DND-41 (cell line): Measurements from ENCODE around the gene TDRD9.

Source experiments
- ATAC-seq: fragments of 200-7000 bp; cut with Tn5 transposase; 3 replicates; pipeline ENCODE4 v1.9.1; 2021; ENCODE audit warnings: low read depth; ENCODE audit not compliant: insufficient read depth
- DNase-seq: peaks from one replicate; pipeline ENCODE4 v3.0.0-alpha.2; 2020
- H2AFZ ChIP-seq: 2 replicates; pipeline ENCODE4 v1.6.0; 2012; ENCODE audit warnings: low read depth, low read length
- H3K27ac ChIP-seq: 2 replicates; pipeline ENCODE4 v1.5.1; 2012; ENCODE audit warnings: low read length, inconsistent platforms
- H3K27me3 ChIP-seq: fragments of 200-600 bp; sonication (generic); 2 replicates; pipeline ENCODE4 v1.6.0; 2012; ENCODE audit warnings: low read length, mild to moderate bottlenecking, inconsistent platforms; ENCODE audit not compliant: insufficient read depth, poor library complexity
- H3K36me3 ChIP-seq: 2 replicates; pipeline ENCODE4 v1.5.1; 2012; ENCODE audit warnings: low read length, inconsistent platforms; ENCODE audit not compliant: insufficient read depth
- H3K4me1 ChIP-seq: 2 replicates; pipeline ENCODE4 v1.5.1; 2012; ENCODE audit warnings: mild to moderate bottlenecking, low read length; ENCODE audit not compliant: insufficient read depth
- H3K4me2 ChIP-seq: 2 replicates; pipeline ENCODE4 v1.6.0; 2012; ENCODE audit warnings: mild to moderate bottlenecking, moderate library complexity, low read length, inconsistent platforms; ENCODE audit not compliant: insufficient read depth
- H3K4me3 ChIP-seq, 2 experiments: fragments of 200-600 bp in 1 of 2; shearing (Covaris generic) in 1 of 2; 2 replicates each; pipeline ENCODE4 v1.5.1; 2012 to 2016; ENCODE audit warnings: inconsistent platforms in 2 of 2, low read length in 2 of 2, mild to moderate bottlenecking in 2 of 2, low read depth in 1 of 2, moderate library complexity in 1 of 2
- H3K79me2 ChIP-seq: 2 replicates; pipeline ENCODE4 v1.6.0; 2012; ENCODE audit warnings: low read length, inconsistent platforms; ENCODE audit not compliant: insufficient read depth
- H3K9ac ChIP-seq: 2 replicates; pipeline ENCODE4 v1.6.0; 2012; ENCODE audit warnings: low read depth, mild to moderate bottlenecking, inconsistent platforms, low read length, moderate library complexity
- H3K9me3 ChIP-seq: 2 replicates; pipeline ENCODE4 v1.5.1; 2012; ENCODE audit warnings: low read length, moderate library complexity, mild to moderate bottlenecking, inconsistent platforms; ENCODE audit not compliant: insufficient read depth, severe bottlenecking
- H4K20me1 ChIP-seq: 2 replicates; pipeline ENCODE4 v1.6.0; 2012; ENCODE audit warnings: low read length; ENCODE audit not compliant: insufficient read depth
- CTCF ChIP-seq: IDR thresholded peaks from 2 replicates; pipeline ENCODE4 v1.5.1; 2012; ENCODE audit warnings: borderline replicate concordance, low read length, moderate library complexity, mild to moderate bottlenecking; ENCODE audit not compliant: poor library complexity, severe bottlenecking; ENCODE audit errors: extremely low read depth
- EZH2 ChIP-seq: IDR thresholded peaks from 3 replicates; pipeline ENCODE4 v1.6.1; 2012; ENCODE audit warnings: borderline replicate concordance, low read depth, mild to moderate bottlenecking, moderate library complexity, low read length, inconsistent platforms; ENCODE audit not compliant: severe bottlenecking

The TDRD9 gene

GRCh38 chr14:103889313-103890051 is 38.8 kb upstream of the TDRD9 start:
- no peak overlapping the region for H3K9ac ChIP-seq
- H3K9me3 ChIP-seq: no peaks in the 10 kb centered on the region
- no peak overlapping the region for H3K4me2 ChIP-seq
- H4K20me1 ChIP-seq: peaks cover 4% of the 10 kb centered on the region; the same call in 1 of the 2 replicates
- H3K27me3 ChIP-seq: no peaks in the 10 kb centered on the region
- DNase-seq: no peak
- H3K36me3 ChIP-seq: no peaks in the 10 kb centered on the region
- no peak for ATAC-seq
- no peak overlapping the region for H3K4me3 ChIP-seq
- H2AFZ ChIP-seq: no peak overlapping the region
- H3K4me1 ChIP-seq: no peaks in the 10 kb centered on the region
- H3K27ac ChIP-seq: no peak overlapping the region
- TF ChIP-seq CTCF: no peak
- TF ChIP-seq EZH2: no peak
- H3K79me2 ChIP-seq: no peaks in the 10 kb centered on the region

- Histone ChIP-seq H3K9ac (no peak overlapping the region), H4K20me1 (peaks cover 4% of the 10 kb centered on the region; the same call in 1 of the 2 replicates), H3K4me2 (no peak overlapping the region), H3K36me3 (no peaks in the 10 kb centered on the region), H3K9me3 (no peaks in the 10 kb centered on the region), H3K79me2 (no peaks in the 10 kb centered on the region), H3K4me3 (no peak overlapping the region), H2AFZ (no peak overlapping the region), H3K4me1 (no peaks in the 10 kb centered on the region), H3K27ac (no peak overlapping the region), H3K27me3 (no peaks in the 10 kb centered on the region)
- DNase-seq (no peak), ATAC-seq (no peak)
- no peak for TF ChIP-seq EZH2
- no peak for TF ChIP-seq CTCF
Measured at GRCh38 chr14:103890052-103890371, 38.2 kb upstream of the TDRD9 start.

- Histone ChIP-seq H3K27me3 (no peaks in the 10 kb centered on the region), H2AFZ (no peak overlapping the region), H3K4me3 (no peak overlapping the region), H3K4me2 (no peak overlapping the region), H3K27ac (no peak overlapping the region), H3K4me1 (no peaks in the 10 kb centered on the region), H3K9ac (no peak overlapping the region), H4K20me1 (no peaks in the 10 kb centered on the region), H3K36me3 (no peaks in the 10 kb centered on the region), H3K9me3 (no peaks in the 10 kb centered on the region), H3K79me2 (no peaks in the 10 kb centered on the region)
- TF ChIP-seq CTCF (no peak), EZH2 (no peak)
- no peak for DNase-seq
- no peak for ATAC-seq
Measured at GRCh38 chr14:103890821-103891666, 37.2 kb upstream of the TDRD9 start.
